NCI-H524 (cell line): ENCODE measurements around the gene SOSTDC1.

Experiments
- DNase-seq, 2 experiments: peaks; one replicate each; lab custom pipeline; 2025; lab: John Stamatoyannopoulos, UW

The SOSTDC1 gene

GRCh38 chr7:16419859-16420258 lies 45.7 kb downstream of the SOSTDC1 start:
- DNase-seq: no peak

- DNase-seq: no peak
These were observed 46.4 kb downstream of the SOSTDC1 start for GRCh38 chr7:16419126-16419525.

- DNase-seq: no peak
These were observed 47.6 kb downstream of the SOSTDC1 start for GRCh38 chr7:16417906-16418305.

- no peak for DNase-seq
These were observed 49.0 kb downstream of the SOSTDC1 start for GRCh38 chr7:16416289-16417282.

GRCh38 chr7:16412274-16413254 lies 53.0 kb downstream of the SOSTDC1 start:
- peak in 1 of 2 experiments; percentile 29 for DNase-seq
